GM10847 (cell line): ENCODE results near the gene HMCN2.

ENCODE experiments used
- POLR2A ChIP-seq: IDR thresholded peaks from 2 replicates; pipeline ENCODE4 v1.6.1; 2011; ENCODE audit not compliant: insufficient read length; ENCODE audit errors: extremely low read depth

Gene HMCN2

GRCh38 chr9:130425741-130426466 lies 160.3 kb downstream of the HMCN2 start:
- TF ChIP-seq POLR2A = no peak

- no peak for TF ChIP-seq POLR2A
Measured at GRCh38 chr9:130426467-130426773, 160.9 kb downstream of the HMCN2 start.

- TF ChIP-seq POLR2A = no peak
Measured at GRCh38 chr9:130426883-130427282, 161.3 kb downstream of the HMCN2 start.

GRCh38 chr9:130427326-130427725 lies 161.8 kb downstream of the HMCN2 start:
- no peak for TF ChIP-seq POLR2A

- TF ChIP-seq POLR2A = no peak
Measured at GRCh38 chr9:130428086-130428665, 162.6 kb downstream of the HMCN2 start.

- no peak for TF ChIP-seq POLR2A
Measured at GRCh38 chr9:130429381-130429780, 163.8 kb downstream of the HMCN2 start.

GRCh38 chr9:130429831-130430230 lies 164.3 kb downstream of the HMCN2 start:
- TF ChIP-seq POLR2A = no peak

- no peak for TF ChIP-seq POLR2A
Measured at GRCh38 chr9:130430232-130430631, 164.7 kb downstream of the HMCN2 start.

- TF ChIP-seq POLR2A = no peak
Measured at GRCh38 chr9:130430734-130431535, 165.4 kb downstream of the HMCN2 start.

- TF ChIP-seq POLR2A = no peak
Measured at GRCh38 chr9:130431536-130432303, 166.2 kb downstream of the HMCN2 start.

- TF ChIP-seq POLR2A = no peak
Measured at GRCh38 chr9:130432362-130432761, 166.8 kb downstream of the HMCN2 start.

GRCh38 chr9:130432796-130433167 lies 167.2 kb downstream of the HMCN2 start:
- TF ChIP-seq POLR2A = no peak

- TF ChIP-seq POLR2A = no peak
Measured at GRCh38 chr9:130433168-130433946, 167.8 kb downstream of the HMCN2 start.

GRCh38 chr9:130433947-130434262 lies 168.3 kb downstream of the HMCN2 start:
- no peak for TF ChIP-seq POLR2A

- no peak for TF ChIP-seq POLR2A
Measured at GRCh38 chr9:130437011-130437789, 171.6 kb downstream of the HMCN2 start.
